Measurements from ENCODE around the gene FSTL4. TPM values are rescaled to one million over a fixed set of nuclear protein-coding genes. Genes with fewer than 3 reads are reported as not detected.

The FSTL4 gene
- total and polyA plus RNA-seq, 12 donors: 0.01 to 0.42 (median 0.38) TPM; not detected in 6

DNA sequence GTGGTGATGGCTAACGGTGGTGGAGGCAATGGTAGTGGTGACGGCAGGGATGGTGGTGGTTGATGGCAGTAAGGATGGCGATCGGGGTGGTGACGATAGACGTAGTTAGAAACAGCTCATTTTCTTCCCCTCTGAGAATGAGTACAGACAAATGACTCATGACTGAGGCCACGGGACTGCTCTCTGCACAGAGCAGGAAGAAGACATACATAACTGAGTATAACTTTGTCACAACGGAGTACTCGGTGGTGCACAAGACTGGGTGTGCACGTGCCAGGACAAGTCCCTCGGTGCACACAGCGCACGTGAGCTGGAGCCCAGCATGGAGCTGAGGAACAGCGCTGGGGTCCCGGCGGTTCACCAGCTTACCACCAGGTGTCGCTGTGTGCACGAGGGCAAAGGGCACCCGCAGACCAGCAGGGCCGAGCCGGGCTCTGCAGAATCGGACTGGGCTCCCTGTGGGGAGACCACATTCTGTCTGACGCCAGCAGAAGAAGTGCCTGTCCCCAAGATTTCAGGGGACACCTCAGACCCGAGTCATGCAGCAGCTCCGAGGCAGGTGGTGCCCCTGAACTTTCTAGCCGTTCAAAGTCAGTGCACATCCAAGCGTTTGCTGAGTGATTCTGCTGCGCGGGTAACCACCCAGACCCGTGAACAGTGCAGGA, 188.6 kb downstream of the FSTL4 start:
- 31 to 32% methylated on average over 30 of the region's 30 CpGs for WGBS, 2 donors
- H3K9me3 ChIP-seq: no peaks in the 10 kb centered on the region
- DNase-seq (peak; percentile 37 to 75), ATAC-seq (peak; percentile 69 to 85 (median 81))
- TF ChIP-seq, protein P1, sequence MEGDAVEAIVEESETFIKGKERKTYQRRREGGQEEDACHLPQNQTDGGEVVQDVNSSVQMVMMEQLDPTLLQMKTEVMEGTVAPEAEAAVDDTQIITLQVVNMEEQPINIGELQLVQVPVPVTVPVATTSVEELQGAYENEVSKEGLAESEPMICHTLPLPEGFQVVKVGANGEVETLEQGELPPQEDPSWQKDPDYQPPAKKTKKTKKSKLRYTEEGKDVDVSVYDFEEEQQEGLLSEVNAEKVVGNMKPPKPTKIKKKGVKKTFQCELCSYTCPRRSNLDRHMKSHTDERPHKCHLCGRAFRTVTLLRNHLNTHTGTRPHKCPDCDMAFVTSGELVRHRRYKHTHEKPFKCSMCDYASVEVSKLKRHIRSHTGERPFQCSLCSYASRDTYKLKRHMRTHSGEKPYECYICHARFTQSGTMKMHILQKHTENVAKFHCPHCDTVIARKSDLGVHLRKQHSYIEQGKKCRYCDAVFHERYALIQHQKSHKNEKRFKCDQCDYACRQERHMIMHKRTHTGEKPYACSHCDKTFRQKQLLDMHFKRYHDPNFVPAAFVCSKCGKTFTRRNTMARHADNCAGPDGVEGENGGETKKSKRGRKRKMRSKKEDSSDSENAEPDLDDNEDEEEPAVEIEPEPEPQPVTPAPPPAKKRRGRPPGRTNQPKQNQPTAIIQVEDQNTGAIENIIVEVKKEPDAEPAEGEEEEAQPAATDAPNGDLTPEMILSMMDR (IDR thresholded peaks at IDR 0.05): peak; percentile 63 to 97 (median 90)
- H3K4me3 ChIP-seq: no peak overlapping the region
- H3K27ac ChIP-seq: no peak overlapping the region
- intact Hi-C loops (cut with DNase I): loop anchor here (5.0 to 10.0 kb wide), 9 partner anchors 181 to 521 kb away; partner anchors contain the start of gene FSTL4 (in 8 of the 10)
- H3K27me3 ChIP-seq: peaks cover 0 to 26% (median 0%) of the 10 kb centered on the region in 7 donors
- no peaks in the 10 kb centered on the region for H3K36me3 ChIP-seq
- peaks cover 0 to 7% (median 0%) of the 10 kb centered on the region in 9 donors for H3K4me1 ChIP-seq

DNA sequence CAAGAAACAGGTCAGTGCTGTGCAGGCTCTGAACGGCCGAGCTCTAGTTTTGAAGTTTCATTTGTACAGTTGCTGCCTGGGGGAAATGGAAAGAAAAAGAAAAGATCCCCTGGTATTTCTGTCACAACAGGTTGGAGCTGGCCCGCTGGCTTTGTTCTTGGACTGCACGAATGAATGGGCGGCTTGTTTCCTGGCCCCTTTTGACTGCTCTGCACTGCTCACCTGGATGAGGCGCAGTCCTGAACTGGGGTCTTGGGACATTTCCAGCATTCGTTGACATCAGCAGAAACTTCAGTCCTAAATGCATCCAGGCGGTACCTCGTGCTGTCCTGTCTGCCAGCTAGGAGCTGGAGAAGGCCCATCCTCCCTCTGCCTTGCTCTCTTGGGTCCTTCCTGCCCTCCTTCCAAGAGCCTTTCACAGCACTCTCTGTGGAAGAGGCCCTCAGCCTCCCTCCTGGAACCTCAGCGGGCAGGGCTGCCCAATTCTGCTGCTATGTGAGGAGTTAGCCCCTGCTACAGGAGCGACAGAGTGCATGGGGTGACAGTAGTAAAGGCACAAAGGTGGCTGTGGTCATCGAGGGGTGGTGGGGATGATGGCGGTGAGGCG, 189.2 kb downstream of the FSTL4 start:
- ATAC-seq (peak in 1 of 8 donors; percentile 7), DNase-seq (no peak)
- no peaks in the 10 kb centered on the region for H3K9me3 ChIP-seq
- WGBS, 2 donors: 84 to 90% methylated on average over 14 of the region's 14 CpGs
- intact Hi-C loops (cut with DNase I): loop anchor here (5.0 to 10.0 kb wide), 9 partner anchors 182 to 522 kb away; partner anchors contain the start of gene FSTL4 (in 8 of the 10)
- no peak overlapping the region for H3K4me3 ChIP-seq
- H3K27ac ChIP-seq: no peak overlapping the region
- peaks cover 0 to 21% (median 0%) of the 10 kb centered on the region in 7 donors for H3K27me3 ChIP-seq
- TF ChIP-seq, protein P1 (IDR thresholded peaks at IDR 0.05): no peak
- H3K36me3 ChIP-seq: no peaks in the 10 kb centered on the region
- H3K4me1 ChIP-seq: peaks cover 0 to 7% (median 0%) of the 10 kb centered on the region in 9 donors

DNA sequence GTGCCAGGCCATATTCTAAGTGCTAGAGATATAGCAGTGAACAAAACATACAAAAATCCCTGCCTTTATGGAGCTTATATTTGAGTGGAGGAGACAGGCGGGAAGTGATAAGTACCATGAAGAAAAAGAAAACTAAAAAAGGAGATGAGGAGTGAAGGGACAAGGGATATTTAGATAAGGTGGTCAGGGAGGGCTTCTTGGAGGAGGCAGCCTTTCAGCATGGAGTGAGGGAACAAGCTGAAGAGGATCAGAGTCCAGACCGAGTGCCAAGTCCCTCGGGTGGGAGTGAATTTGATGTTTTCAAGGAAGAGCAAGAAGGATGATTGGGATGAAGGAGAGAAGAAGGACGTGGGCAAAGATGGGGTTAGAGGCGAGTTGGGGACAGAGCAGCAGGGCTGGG, 190.5 kb downstream of the FSTL4 start:
- H3K27ac ChIP-seq: no peak overlapping the region
- no peak overlapping the region for H3K4me3 ChIP-seq
- 64 to 66% methylated on average over 5 of the region's 5 CpGs for WGBS, 2 donors
- TF ChIP-seq, protein P1 (IDR thresholded peaks at IDR 0.05): no peak
- peaks cover 0 to 6% (median 0%) of the 10 kb centered on the region in 11 donors for H3K9me3 ChIP-seq
- DNase-seq (no peak), ATAC-seq (no peak)
- intact Hi-C loops (cut with DNase I): loop anchor here (5.0 to 10.0 kb wide), 9 partner anchors 183 to 523 kb away; partner anchors contain the start of gene FSTL4 (in 8 of the 10)
- H3K36me3 ChIP-seq: no peaks in the 10 kb centered on the region
- H3K4me1 ChIP-seq: peaks cover 0 to 7% (median 0%) of the 10 kb centered on the region in 9 donors
- H3K27me3 ChIP-seq: peaks cover 0 to 23% (median 2%) of the 10 kb centered on the region in 7 donors

DNA sequence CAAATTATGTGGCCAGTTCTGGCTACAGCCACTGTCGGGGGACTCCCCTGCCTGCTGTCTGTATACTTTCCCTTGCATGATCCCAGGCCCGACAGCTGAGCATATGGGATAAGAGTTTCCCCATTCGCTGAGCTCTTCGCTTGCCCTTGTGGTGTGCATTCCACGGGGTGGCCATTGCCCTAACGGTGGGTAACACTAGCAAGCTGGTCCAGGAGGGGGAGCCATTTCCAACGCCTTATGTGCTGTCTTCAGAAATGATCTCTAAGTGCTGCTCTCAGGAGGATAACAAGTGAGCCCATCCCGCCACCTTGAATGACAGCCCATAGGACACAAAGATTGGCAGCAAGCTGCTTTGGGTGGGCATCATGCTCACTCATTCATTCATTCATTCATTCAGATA, 190.9 kb downstream of the FSTL4 start:
- Histone ChIP-seq H3K27ac (no peak overlapping the region), H3K27me3 (peaks cover 0 to 23% (median 2%) of the 10 kb centered on the region in 7 donors), H3K4me1 (peaks cover 0 to 7% (median 0%) of the 10 kb centered on the region in 9 donors), H3K4me3 (no peak overlapping the region), H3K9me3 (peaks cover 0 to 6% (median 0%) of the 10 kb centered on the region in 11 donors), H3K36me3 (no peaks in the 10 kb centered on the region)
- 41 to 67% methylated on average over 8 of the region's 8 CpGs for WGBS, 2 donors
- no peak for DNase-seq
- intact Hi-C loops (cut with DNase I): loop anchor here (5.0 to 10.0 kb wide), 9 partner anchors 183 to 523 kb away; partner anchors contain the start of gene FSTL4 (in 8 of the 10)
- TF ChIP-seq, protein P1 (IDR thresholded peaks at IDR 0.05): peak in 6 of 9 donors; percentile 14 to 42 (median 34)
- peak in 1 of 8 donors; percentile 41 for ATAC-seq

Measured in heart right ventricle (tissue), 16 donors.